Left ventricle myocardium superior (tissue), 1 donor: Measurements from ENCODE around the gene CACNA2D3. TPM values are rescaled to one million over a fixed set of nuclear protein-coding genes. Genes with fewer than 3 reads are reported as not detected.

Source experiments
- ATAC-seq: fragments of 200-7000 bp; cut with Tn5 transposase; one replicate; pipeline ENCODE4 v1.9.1; 2020; ENCODE audit warnings: mild to moderate bottlenecking, moderate library complexity
- DNase-seq: peaks from one replicate; pipeline ENCODE4 v3.0.0-alpha.2; 2020
- intact Hi-C: fragments of 100-400 bp; cut with micrococcal nuclease; formaldehyde crosslinking; loops from one replicate; pipeline ENCODE4 v1.11.0; 2022
- total RNA-seq: library from RNA; stranded (reverse); fragmentation: NEBNext Ultra II Directional; extraction: Animal tissue kit (Norgen Biotek cat#: 25700); gene quantifications from one replicate; pipeline ENCODE4 v1.2.1, GENCODE V29; 2021
- donor health status: DM: no; HTN: yes; CAD: no; lungs with severe emphysema.

Gene CACNA2D3
- total RNA-seq, 1 donor from 2014 or later, result 26.9 TPM

- ATAC-seq, result peak; percentile 70
- no peak for DNase-seq
- intact Hi-C loops, result no loop called here
These were observed 591.1 kb downstream of the CACNA2D3 start for GRCh38 chr3:54713455-54713854.

- intact Hi-C loops, result no loop called here
- peak; percentile 50 for ATAC-seq
- DNase-seq, result no peak
These were observed 591.7 kb downstream of the CACNA2D3 start for GRCh38 chr3:54714035-54714434.

- intact Hi-C loops, result no loop called here
- DNase-seq (no peak), ATAC-seq (no peak)
These were observed 595.2 kb downstream of the CACNA2D3 start for GRCh38 chr3:54717506-54717905.

GRCh38 chr3:54719914-54720313 is 597.6 kb downstream of the CACNA2D3 start:
- DNase-seq, result no peak
- intact Hi-C loops, result no loop called here

GRCh38 chr3:54720604-54721003 is 598.3 kb downstream of the CACNA2D3 start:
- intact Hi-C loops, result no loop called here
- DNase-seq, result no peak
- no peak for ATAC-seq

More at GRCh38 chr3:54719914-54720313, 597.6 kb downstream of the CACNA2D3 start:
- no peak for ATAC-seq

- no peak for DNase-seq
- ATAC-seq, result no peak
- intact Hi-C loops, result no loop called here
These were observed 609.5 kb downstream of the CACNA2D3 start for GRCh38 chr3:54731732-54732445.

- ATAC-seq (no peak), DNase-seq (no peak)
- intact Hi-C loops, result no loop called here
These were observed 611.0 kb downstream of the CACNA2D3 start for GRCh38 chr3:54733106-54734006.

GRCh38 chr3:54736459-54736858 is 614.1 kb downstream of the CACNA2D3 start:
- no peak for ATAC-seq
- intact Hi-C loops, result no loop called here
- DNase-seq, result no peak

- intact Hi-C loops, result no loop called here
- DNase-seq, result no peak
- no peak for ATAC-seq
These were observed 621.4 kb downstream of the CACNA2D3 start for GRCh38 chr3:54743755-54744154.

GRCh38 chr3:54744291-54744690 is 621.9 kb downstream of the CACNA2D3 start:
- intact Hi-C loops, result no loop called here
- no peak for ATAC-seq
- DNase-seq, result no peak

- intact Hi-C loops, result no loop called here
- ATAC-seq (no peak), DNase-seq (no peak)
These were observed 623.5 kb downstream of the CACNA2D3 start for GRCh38 chr3:54745843-54746242.

- no peak for DNase-seq
- no peak for ATAC-seq
- intact Hi-C loops, result no loop called here
These were observed 624.4 kb downstream of the CACNA2D3 start for GRCh38 chr3:54746722-54747121.

GRCh38 chr3:54755756-54756155 is 633.4 kb downstream of the CACNA2D3 start:
- intact Hi-C loops, result no loop called here
- ATAC-seq (no peak), DNase-seq (no peak)

- DNase-seq (no peak), ATAC-seq (no peak)
- intact Hi-C loops, result no loop called here
These were observed 634.0 kb downstream of the CACNA2D3 start for GRCh38 chr3:54756330-54756731.

GRCh38 chr3:54758461-54758860 is 636.1 kb downstream of the CACNA2D3 start:
- DNase-seq (no peak), ATAC-seq (no peak)
- intact Hi-C loops, result no loop called here

GRCh38 chr3:54759166-54759565 is 636.8 kb downstream of the CACNA2D3 start:
- no peak for DNase-seq
- intact Hi-C loops, result no loop called here
- ATAC-seq, result no peak

- no peak for DNase-seq
- intact Hi-C loops, result no loop called here
- no peak for ATAC-seq
These were observed 637.8 kb downstream of the CACNA2D3 start for GRCh38 chr3:54760201-54760600.

- ATAC-seq (no peak), DNase-seq (no peak)
- intact Hi-C loops, result no loop called here
These were observed 639.3 kb downstream of the CACNA2D3 start for GRCh38 chr3:54761637-54762036.

GRCh38 chr3:54764911-54765310 is 642.6 kb downstream of the CACNA2D3 start:
- intact Hi-C loops, result no loop called here
- ATAC-seq, result no peak

GRCh38 chr3:54771050-54771449 is 648.7 kb downstream of the CACNA2D3 start:
- intact Hi-C loops, result no loop called here
- DNase-seq, result no peak
- ATAC-seq, result no peak

More at GRCh38 chr3:54764911-54765310, 642.6 kb downstream of the CACNA2D3 start:
- no peak for DNase-seq
